Neural cell (in vitro differentiated cells): ENCODE data around the gene MYCBP2. TPM values are rescaled to one million over a fixed set of nuclear protein-coding genes. Genes with fewer than 3 reads are reported as not detected.

Experiments used
- H2AFZ ChIP-seq: fragments of 200-600, 300-800 bp; sonication (generic), shearing (Covaris generic); 2 replicates; pipeline ENCODE4 v1.6.0; 2014; ENCODE audit warnings: low read depth, mild to moderate bottlenecking, antibody characterized with exemption, low read length, moderate library complexity
- H3F3A ChIP-seq: fragments of 200-600 bp; shearing (Covaris generic); 2 replicates; pipeline ENCODE4 v1.6.1; 2016; ENCODE audit warnings: mild to moderate bottlenecking, moderate library complexity, mixed read lengths, antibody characterized with exemption, low read length; ENCODE audit not compliant: insufficient read depth, poor library complexity, severe bottlenecking
- H3K27ac ChIP-seq: fragments of 200-600, 300-800 bp; sonication (generic), shearing (Covaris generic); 2 replicates; pipeline ENCODE4 v1.5.1; 2014; ENCODE audit warnings: mild to moderate bottlenecking, low read length, moderate library complexity
- H3K27me3 ChIP-seq: fragments of 300-800, 200-600 bp; sonication (generic), shearing (Covaris generic); 2 replicates; pipeline ENCODE4 v1.6.0; 2014; ENCODE audit warnings: mild to moderate bottlenecking, low read depth, low read length, moderate library complexity; ENCODE audit not compliant: insufficient read depth
- H3K36me3 ChIP-seq: fragments of 300-800, 200-600 bp; sonication (generic), shearing (Covaris generic); 2 replicates; pipeline ENCODE4 v1.5.1; 2014; ENCODE audit warnings: mild to moderate bottlenecking, antibody characterized with exemption, low read length, moderate library complexity; ENCODE audit not compliant: insufficient read depth
- H3K4me2 ChIP-seq: fragments of 300-800, 200-600 bp; sonication (generic), shearing (Covaris generic); 2 replicates; pipeline ENCODE4 v1.6.0; 2014; ENCODE audit warnings: mild to moderate bottlenecking, low read length
- H3K4me3 ChIP-seq: fragments of 300-800, 200-600 bp; sonication (generic), shearing (Covaris generic); 2 replicates; pipeline ENCODE4 v1.5.1; 2014; ENCODE audit warnings: mild to moderate bottlenecking, low read length, moderate library complexity
- H3K79me2 ChIP-seq: fragments of 200-600 bp; shearing (Covaris generic); replicated peaks from 2 replicates; pipeline ENCODE4 v1.6.0; 2014; ENCODE audit warnings: mild to moderate bottlenecking, low read length, moderate library complexity; ENCODE audit not compliant: insufficient read depth
- H3K9ac ChIP-seq: fragments of 300-800, 200-600 bp; sonication (generic), shearing (Covaris generic); 2 replicates; pipeline ENCODE4 v1.6.1; 2016; ENCODE audit warnings: mild to moderate bottlenecking, low read length, mixed read lengths
- H3K9me2 ChIP-seq: fragments of 200-600 bp; shearing (Covaris generic); 2 replicates; pipeline ENCODE4 v1.6.1; 2016; ENCODE audit warnings: mild to moderate bottlenecking, low read length, mixed read lengths; ENCODE audit not compliant: insufficient read depth
- H3K9me3 ChIP-seq: fragments of 200-600, 300-800 bp; sonication (generic), shearing (Covaris generic); 2 replicates; pipeline ENCODE4 v1.6.1; 2016; ENCODE audit warnings: mild to moderate bottlenecking, mixed run types, low read length, moderate library complexity, mixed read lengths
- H4K20me1 ChIP-seq: fragments of 200-600 bp; shearing (Covaris generic); 2 replicates; pipeline ENCODE4 v1.6.1; 2016; ENCODE audit warnings: mild to moderate bottlenecking, mixed run types; ENCODE audit not compliant: insufficient read depth
- EP300 ChIP-seq: fragments of 450-650 bp; conservative IDR thresholded peaks from 2 replicates; pipeline ENCODE4 v1.6.1; 2014; ENCODE audit warnings: antibody characterized with exemption, mild to moderate bottlenecking, moderate library complexity; ENCODE audit not compliant: poor library complexity, severe bottlenecking
- EZH2 ChIP-seq: fragments of 200-600, 300-800 bp; shearing (Covaris generic), sonication (generic); IDR thresholded peaks from 2 replicates; pipeline ENCODE4 v1.6.1; 2014; ENCODE audit warnings: antibody characterized with exemption, low read length, borderline replicate concordance, mild to moderate bottlenecking; ENCODE audit not compliant: insufficient read depth, poor library complexity, severe bottlenecking
- MXI1 ChIP-seq: fragments of 450-650 bp; conservative IDR thresholded peaks from 2 replicates; pipeline ENCODE4 v1.6.1; 2014; ENCODE audit warnings: antibody characterized with exemption, mild to moderate bottlenecking; ENCODE audit not compliant: poor library complexity, severe bottlenecking
- POLR2AphosphoS5 ChIP-seq: IDR thresholded peaks from 2 replicates; pipeline ENCODE4 v1.6.1; 2012
- RAD21 ChIP-seq: fragments of 450-650 bp; conservative IDR thresholded peaks from 2 replicates; pipeline ENCODE4 v1.6.1; 2014; ENCODE audit warnings: antibody characterized with exemption, mild to moderate bottlenecking, moderate library complexity
- SMC3 ChIP-seq: fragments of 450-650 bp; conservative IDR thresholded peaks from 2 replicates; pipeline ENCODE4 v1.6.1; 2014; ENCODE audit warnings: antibody characterized with exemption, mild to moderate bottlenecking, moderate library complexity; ENCODE audit not compliant: poor library complexity
- TAF1 ChIP-seq: IDR thresholded peaks from 2 replicates; pipeline ENCODE4 v1.6.1; 2012; ENCODE audit warnings: low read depth
- polyA plus RNA-seq: library from polyadenylated mRNA; depleted of rRNA; stranded (reverse); fragments of >200 nt; gene quantifications from 2 replicates; pipeline ENCODE4 v1.2.3, GENCODE V29; 2014
- TF ChIP-seq, protein P1 (sequence below): fragments of 450-650 bp; IDR thresholded peaks from 2 replicates; pipeline ENCODE4 v1.5.1; 2014; ENCODE audit warnings: antibody characterized with exemption, mild to moderate bottlenecking, moderate library complexity; ENCODE audit not compliant: poor library complexity, severe bottlenecking
- TF ChIP-seq, protein P2 (sequence below): IDR thresholded peaks from 2 replicates; pipeline ENCODE4 v1.6.1; 2012; ENCODE audit warnings: borderline replicate concordance

MYCBP2 gene
- polyA plus RNA-seq, 1 donor from 2014 or later, result 135 TPM

DNA sequence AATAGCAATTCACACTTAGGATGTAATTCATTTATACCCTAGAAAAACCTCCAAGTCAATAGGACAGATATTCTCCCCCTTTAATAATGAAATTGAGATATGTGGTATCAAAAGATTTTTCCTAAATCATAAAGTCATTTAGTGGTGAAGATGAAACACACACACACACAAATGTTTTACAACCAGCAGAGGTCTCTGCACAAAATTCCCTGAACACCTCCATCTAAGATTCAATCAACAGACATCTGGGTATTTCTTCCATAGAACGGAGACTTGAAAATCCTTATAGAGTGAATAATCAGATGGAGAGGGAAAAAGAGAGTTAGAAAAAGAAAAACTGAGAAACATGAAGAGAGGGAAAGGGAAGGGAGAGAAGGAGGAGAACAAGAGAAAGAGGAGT, 52.8 kb downstream of the MYCBP2 start:
- Histone ChIP-seq H4K20me1 (no peaks in the 10 kb centered on the region), H3K9me2 (no peaks in the 10 kb centered on the region), H3K4me2 (no peak overlapping the region), H3F3A (no peaks in the 10 kb centered on the region), H3K27me3 (no peaks in the 10 kb centered on the region), H2AFZ (no peak overlapping the region), H3K79me2 (no peaks in the 10 kb centered on the region), H3K9ac (no peak overlapping the region), H3K27ac (no peak overlapping the region), H3K36me3 (peaks cover 3% of the 10 kb centered on the region), H3K9me3 (no peaks in the 10 kb centered on the region), H3K4me3 (no peak overlapping the region)
- TF ChIP-seq, protein P1, sequence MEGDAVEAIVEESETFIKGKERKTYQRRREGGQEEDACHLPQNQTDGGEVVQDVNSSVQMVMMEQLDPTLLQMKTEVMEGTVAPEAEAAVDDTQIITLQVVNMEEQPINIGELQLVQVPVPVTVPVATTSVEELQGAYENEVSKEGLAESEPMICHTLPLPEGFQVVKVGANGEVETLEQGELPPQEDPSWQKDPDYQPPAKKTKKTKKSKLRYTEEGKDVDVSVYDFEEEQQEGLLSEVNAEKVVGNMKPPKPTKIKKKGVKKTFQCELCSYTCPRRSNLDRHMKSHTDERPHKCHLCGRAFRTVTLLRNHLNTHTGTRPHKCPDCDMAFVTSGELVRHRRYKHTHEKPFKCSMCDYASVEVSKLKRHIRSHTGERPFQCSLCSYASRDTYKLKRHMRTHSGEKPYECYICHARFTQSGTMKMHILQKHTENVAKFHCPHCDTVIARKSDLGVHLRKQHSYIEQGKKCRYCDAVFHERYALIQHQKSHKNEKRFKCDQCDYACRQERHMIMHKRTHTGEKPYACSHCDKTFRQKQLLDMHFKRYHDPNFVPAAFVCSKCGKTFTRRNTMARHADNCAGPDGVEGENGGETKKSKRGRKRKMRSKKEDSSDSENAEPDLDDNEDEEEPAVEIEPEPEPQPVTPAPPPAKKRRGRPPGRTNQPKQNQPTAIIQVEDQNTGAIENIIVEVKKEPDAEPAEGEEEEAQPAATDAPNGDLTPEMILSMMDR, result no peak
- TF ChIP-seq TAF1, result no peak
- no peak for TF ChIP-seq RAD21
- TF ChIP-seq, protein P2, sequence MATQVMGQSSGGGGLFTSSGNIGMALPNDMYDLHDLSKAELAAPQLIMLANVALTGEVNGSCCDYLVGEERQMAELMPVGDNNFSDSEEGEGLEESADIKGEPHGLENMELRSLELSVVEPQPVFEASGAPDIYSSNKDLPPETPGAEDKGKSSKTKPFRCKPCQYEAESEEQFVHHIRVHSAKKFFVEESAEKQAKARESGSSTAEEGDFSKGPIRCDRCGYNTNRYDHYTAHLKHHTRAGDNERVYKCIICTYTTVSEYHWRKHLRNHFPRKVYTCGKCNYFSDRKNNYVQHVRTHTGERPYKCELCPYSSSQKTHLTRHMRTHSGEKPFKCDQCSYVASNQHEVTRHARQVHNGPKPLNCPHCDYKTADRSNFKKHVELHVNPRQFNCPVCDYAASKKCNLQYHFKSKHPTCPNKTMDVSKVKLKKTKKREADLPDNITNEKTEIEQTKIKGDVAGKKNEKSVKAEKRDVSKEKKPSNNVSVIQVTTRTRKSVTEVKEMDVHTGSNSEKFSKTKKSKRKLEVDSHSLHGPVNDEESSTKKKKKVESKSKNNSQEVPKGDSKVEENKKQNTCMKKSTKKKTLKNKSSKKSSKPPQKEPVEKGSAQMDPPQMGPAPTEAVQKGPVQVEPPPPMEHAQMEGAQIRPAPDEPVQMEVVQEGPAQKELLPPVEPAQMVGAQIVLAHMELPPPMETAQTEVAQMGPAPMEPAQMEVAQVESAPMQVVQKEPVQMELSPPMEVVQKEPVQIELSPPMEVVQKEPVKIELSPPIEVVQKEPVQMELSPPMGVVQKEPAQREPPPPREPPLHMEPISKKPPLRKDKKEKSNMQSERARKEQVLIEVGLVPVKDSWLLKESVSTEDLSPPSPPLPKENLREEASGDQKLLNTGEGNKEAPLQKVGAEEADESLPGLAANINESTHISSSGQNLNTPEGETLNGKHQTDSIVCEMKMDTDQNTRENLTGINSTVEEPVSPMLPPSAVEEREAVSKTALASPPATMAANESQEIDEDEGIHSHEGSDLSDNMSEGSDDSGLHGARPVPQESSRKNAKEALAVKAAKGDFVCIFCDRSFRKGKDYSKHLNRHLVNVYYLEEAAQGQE, result no peak
- no peak for TF ChIP-seq EZH2
- no peak for TF ChIP-seq SMC3
- no peak for TF ChIP-seq EP300
- TF ChIP-seq MXI1, result no peak
- TF ChIP-seq POLR2AphosphoS5, result no peak

DNA sequence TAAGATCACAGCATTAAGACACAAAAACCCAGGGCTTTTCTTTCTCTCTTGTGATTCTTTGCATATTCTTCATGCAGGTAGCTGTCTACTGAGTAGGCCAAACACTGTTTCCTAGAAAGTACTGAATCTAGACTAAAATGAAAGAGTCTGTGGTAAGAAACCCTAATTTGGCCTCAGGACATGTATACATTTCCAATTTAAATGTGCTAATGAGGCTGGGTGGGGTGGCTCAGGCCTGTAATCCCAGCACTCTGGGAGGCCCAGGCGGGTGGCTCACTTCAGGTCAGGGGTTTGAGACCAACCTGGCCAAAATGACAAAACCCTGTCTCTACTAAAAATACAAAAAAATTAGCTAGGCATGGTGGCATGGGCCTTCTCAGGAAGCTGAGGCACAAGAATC, 57.8 kb downstream of the MYCBP2 start:
- H2AFZ ChIP-seq, result no peak overlapping the region
- no peak overlapping the region for H3K4me3 ChIP-seq
- no peaks in the 10 kb centered on the region for H3K9me3 ChIP-seq
- H3K9me2 ChIP-seq, result no peaks in the 10 kb centered on the region
- H3K79me2 ChIP-seq, result no peaks in the 10 kb centered on the region
- H3F3A ChIP-seq, result no peaks in the 10 kb centered on the region
- TF ChIP-seq MXI1 (no peak), RAD21 (no peak), EZH2 (no peak), POLR2AphosphoS5 (no peak), TAF1 (no peak), EP300 (no peak), SMC3 (no peak)
- TF ChIP-seq, protein P1, result no peak
- TF ChIP-seq, protein P2, result no peak
- H3K36me3 ChIP-seq, result peaks cover 5% of the 10 kb centered on the region
- H4K20me1 ChIP-seq, result no peaks in the 10 kb centered on the region
- H3K27me3 ChIP-seq, result no peaks in the 10 kb centered on the region
- H3K27ac ChIP-seq, result no peak overlapping the region
- H3K4me2 ChIP-seq, result no peak overlapping the region
- H3K9ac ChIP-seq, result no peak overlapping the region
